ENCODE data around the gene FZD2. TPM values are rescaled to one million over a fixed set of nuclear protein-coding genes. Genes with fewer than 3 reads are reported as not detected.
A peak's percentile ranks its signal among the peaks of the same experiment; 100 is the strongest.

The FZD2 gene
- total RNA-seq, 1 donor from 2014 or later: 108 TPM

DNA sequence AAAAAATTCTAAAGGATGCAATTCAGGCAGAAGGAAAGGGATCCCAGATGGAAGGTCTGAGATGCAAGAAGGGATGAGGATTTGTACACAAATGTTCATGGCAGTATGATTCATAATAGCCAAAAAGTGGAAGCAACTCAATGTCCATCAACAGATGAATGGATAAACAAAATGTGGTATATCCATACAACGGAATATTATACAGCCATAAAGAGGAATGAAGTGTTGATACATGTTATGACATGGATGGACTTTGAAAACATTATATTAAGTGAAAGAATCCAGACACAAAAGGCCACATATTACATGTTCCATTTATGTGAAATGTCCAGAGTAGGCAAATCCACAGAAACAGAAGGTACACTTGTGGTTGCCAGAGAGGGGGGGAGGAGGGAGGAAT, 30.2 kb upstream of the FZD2 start:
- no peak overlapping the region for H3K4me3 Mint-ChIP-seq (ENCODE audit: unreplicated experiment)
- TF ChIP-seq, protein P1, sequence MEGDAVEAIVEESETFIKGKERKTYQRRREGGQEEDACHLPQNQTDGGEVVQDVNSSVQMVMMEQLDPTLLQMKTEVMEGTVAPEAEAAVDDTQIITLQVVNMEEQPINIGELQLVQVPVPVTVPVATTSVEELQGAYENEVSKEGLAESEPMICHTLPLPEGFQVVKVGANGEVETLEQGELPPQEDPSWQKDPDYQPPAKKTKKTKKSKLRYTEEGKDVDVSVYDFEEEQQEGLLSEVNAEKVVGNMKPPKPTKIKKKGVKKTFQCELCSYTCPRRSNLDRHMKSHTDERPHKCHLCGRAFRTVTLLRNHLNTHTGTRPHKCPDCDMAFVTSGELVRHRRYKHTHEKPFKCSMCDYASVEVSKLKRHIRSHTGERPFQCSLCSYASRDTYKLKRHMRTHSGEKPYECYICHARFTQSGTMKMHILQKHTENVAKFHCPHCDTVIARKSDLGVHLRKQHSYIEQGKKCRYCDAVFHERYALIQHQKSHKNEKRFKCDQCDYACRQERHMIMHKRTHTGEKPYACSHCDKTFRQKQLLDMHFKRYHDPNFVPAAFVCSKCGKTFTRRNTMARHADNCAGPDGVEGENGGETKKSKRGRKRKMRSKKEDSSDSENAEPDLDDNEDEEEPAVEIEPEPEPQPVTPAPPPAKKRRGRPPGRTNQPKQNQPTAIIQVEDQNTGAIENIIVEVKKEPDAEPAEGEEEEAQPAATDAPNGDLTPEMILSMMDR (IDR thresholded peaks at IDR 0.05): no peak

DNA sequence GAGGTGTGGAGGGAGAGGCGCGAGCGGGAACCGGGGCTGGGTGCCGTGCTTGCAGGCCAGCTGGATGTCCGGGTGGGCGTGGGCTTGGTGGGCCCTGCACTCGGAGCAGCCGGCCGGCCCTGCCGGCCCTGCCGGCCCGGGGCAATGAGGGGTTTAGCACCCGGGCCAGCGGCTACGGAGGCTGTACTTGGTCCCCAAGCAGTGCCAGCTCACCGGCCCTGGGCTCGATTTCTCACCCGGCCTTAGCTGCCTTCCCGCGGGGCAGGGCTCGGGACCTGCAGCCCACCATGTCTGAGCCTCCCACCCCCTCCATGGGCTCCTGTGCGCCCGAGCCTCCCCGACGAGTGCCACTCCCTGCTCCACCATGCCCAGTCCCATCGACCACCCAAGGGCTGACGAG, 29.3 kb upstream of the FZD2 start:
- Mint-ChIP-seq H3K36me3 (ENCODE audit: low read depth) (no peaks in the 10 kb centered on the region), H3K4me3 (ENCODE audit: unreplicated experiment) (no peak overlapping the region), H3K4me1 (ENCODE audit: low read depth) (no peaks in the 10 kb centered on the region), H3K9me3 (ENCODE audit: low read depth) (no peaks in the 10 kb centered on the region), H3K27me3 (ENCODE audit: low read depth) (no peaks in the 10 kb centered on the region), H3K27ac (ENCODE audit: unreplicated experiment) (no peak overlapping the region)
- DNase-seq (ENCODE audit: low spot score): no peak
- TF ChIP-seq, protein P1 (IDR thresholded peaks at IDR 0.05): no peak

More for the DNA sequence above, 30.2 kb upstream of the FZD2 start:
- no peak overlapping the region for H3K27ac Mint-ChIP-seq (ENCODE audit: unreplicated experiment)
- H3K4me1 Mint-ChIP-seq (ENCODE audit: low read depth): no peaks in the 10 kb centered on the region
- H3K36me3 Mint-ChIP-seq (ENCODE audit: low read depth): no peaks in the 10 kb centered on the region
- DNase-seq (ENCODE audit: low spot score): no peak
- H3K27me3 Mint-ChIP-seq (ENCODE audit: low read depth): no peaks in the 10 kb centered on the region
- no peaks in the 10 kb centered on the region for H3K9me3 Mint-ChIP-seq (ENCODE audit: low read depth)

DNA sequence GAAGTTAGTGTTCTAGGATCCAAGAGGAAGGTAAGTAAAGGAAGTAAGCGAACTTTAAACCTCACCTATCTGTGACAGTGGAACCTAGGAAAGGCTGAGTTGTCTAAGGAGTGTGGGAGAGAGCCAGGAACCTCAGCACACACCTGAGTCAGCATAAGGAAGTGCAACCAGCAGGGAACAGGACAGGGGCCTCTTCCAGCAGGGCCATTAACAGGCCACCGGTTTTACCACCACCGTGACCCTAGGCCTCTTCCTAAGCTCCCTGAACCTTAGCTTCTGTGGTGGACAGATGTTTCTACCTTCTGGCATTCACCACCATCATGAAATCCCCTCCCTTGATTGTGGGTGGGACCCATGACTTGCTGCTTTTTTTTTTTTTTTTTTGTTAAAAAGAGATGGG, 27.4 kb upstream of the FZD2 start:
- no peak overlapping the region for H3K27ac Mint-ChIP-seq (ENCODE audit: unreplicated experiment)
- no peak overlapping the region for H3K4me3 Mint-ChIP-seq (ENCODE audit: unreplicated experiment)
- no peak for DNase-seq (ENCODE audit: low spot score)
- H3K27me3 Mint-ChIP-seq (ENCODE audit: low read depth): no peaks in the 10 kb centered on the region
- no peaks in the 10 kb centered on the region for H3K9me3 Mint-ChIP-seq (ENCODE audit: low read depth)
- H3K4me1 Mint-ChIP-seq (ENCODE audit: low read depth): peaks cover 13% of the 10 kb centered on the region
- H3K36me3 Mint-ChIP-seq (ENCODE audit: low read depth): no peaks in the 10 kb centered on the region
- TF ChIP-seq, protein P1 (IDR thresholded peaks at IDR 0.05): no peak

DNA sequence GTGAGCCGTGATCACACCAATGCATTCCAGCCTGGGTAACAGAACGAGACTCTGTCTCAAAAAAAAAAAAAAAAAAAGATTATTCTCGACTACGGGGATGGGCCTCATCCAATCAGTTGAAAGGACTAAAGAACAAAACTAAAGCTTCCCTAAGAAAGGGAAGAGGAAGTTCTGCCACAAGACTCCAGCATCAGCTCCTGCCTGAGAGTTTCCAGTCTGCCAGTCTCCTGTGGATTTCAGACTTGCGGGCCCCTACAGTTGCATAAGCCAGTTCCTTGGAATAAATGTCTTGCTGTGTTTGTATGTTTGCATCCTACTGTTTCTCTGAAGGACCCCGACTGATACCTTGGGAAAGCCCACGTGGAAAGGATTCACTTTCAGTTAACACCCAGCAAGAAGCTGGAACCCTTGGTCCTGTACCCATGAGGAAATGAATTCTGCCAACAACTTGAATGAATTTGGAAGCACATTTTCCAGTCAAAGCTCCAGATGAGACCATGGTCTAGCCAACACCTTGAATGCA, 26.3 kb upstream of the FZD2 start:
- Mint-ChIP-seq H3K9me3 (ENCODE audit: low read depth) (no peaks in the 10 kb centered on the region), H3K4me3 (ENCODE audit: unreplicated experiment) (no peak overlapping the region), H3K4me1 (ENCODE audit: low read depth) (peaks cover 21% of the 10 kb centered on the region), H3K27ac (ENCODE audit: unreplicated experiment) (no peak overlapping the region), H3K36me3 (ENCODE audit: low read depth) (no peaks in the 10 kb centered on the region), H3K27me3 (ENCODE audit: low read depth) (no peaks in the 10 kb centered on the region)
- DNase-seq (ENCODE audit: low spot score): no peak
- TF ChIP-seq, protein P1 (IDR thresholded peaks at IDR 0.05): no peak

DNA sequence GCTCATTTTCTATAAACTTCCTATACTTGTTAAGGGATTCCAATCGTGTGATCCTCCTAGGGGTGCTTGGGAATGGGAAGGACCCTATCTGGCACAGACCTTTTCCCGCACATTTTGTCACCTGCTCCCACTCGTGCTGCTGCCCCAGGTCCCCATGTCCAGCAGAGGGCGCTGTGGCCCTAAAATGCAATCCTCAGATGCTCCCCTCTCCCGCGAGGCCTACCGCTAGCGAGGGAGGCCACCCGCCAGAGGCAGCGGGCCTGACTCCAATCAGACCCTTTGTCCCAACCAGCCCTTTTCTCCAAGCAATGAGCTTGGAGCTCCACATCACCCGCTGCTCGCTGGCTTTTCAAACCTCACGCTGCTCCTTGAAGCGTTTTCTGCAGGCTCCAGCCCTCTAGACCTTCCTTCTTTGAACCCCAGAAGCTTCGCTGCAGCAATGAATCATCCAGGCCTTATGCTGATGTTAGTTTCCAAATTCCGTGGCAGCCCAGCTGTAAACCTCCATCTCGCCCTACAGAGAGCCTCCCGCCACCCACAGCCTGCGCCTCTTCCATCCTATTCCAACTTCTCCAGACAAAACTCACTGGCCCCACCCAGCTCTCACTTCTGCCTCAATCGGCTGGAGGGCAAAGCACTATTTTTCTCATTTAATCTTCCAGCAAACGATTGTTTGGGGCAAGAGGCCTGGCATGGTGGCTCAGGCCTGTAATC, 23.6 kb upstream of the FZD2 start:
- Mint-ChIP-seq H3K27ac (ENCODE audit: unreplicated experiment) (peak overlapping the region; percentile 89), H3K36me3 (ENCODE audit: low read depth) (no peaks in the 10 kb centered on the region), H3K4me3 (ENCODE audit: unreplicated experiment) (peak overlapping the region; percentile 33)

More for the DNA sequence above, 23.6 kb upstream of the FZD2 start:
- no peaks in the 10 kb centered on the region for H3K9me3 Mint-ChIP-seq (ENCODE audit: low read depth)
- no peaks in the 10 kb centered on the region for H3K27me3 Mint-ChIP-seq (ENCODE audit: low read depth)
- TF ChIP-seq, protein P1 (IDR thresholded peaks at IDR 0.05): peak; percentile 99
- peaks cover 34% of the 10 kb centered on the region for H3K4me1 Mint-ChIP-seq (ENCODE audit: low read depth)
- DNase-seq (ENCODE audit: low spot score): peak; percentile 94

All from chondrocyte (in vitro differentiated cells).